ENCODE data around the gene DIPK2A.

DIPK2A gene

DNA sequence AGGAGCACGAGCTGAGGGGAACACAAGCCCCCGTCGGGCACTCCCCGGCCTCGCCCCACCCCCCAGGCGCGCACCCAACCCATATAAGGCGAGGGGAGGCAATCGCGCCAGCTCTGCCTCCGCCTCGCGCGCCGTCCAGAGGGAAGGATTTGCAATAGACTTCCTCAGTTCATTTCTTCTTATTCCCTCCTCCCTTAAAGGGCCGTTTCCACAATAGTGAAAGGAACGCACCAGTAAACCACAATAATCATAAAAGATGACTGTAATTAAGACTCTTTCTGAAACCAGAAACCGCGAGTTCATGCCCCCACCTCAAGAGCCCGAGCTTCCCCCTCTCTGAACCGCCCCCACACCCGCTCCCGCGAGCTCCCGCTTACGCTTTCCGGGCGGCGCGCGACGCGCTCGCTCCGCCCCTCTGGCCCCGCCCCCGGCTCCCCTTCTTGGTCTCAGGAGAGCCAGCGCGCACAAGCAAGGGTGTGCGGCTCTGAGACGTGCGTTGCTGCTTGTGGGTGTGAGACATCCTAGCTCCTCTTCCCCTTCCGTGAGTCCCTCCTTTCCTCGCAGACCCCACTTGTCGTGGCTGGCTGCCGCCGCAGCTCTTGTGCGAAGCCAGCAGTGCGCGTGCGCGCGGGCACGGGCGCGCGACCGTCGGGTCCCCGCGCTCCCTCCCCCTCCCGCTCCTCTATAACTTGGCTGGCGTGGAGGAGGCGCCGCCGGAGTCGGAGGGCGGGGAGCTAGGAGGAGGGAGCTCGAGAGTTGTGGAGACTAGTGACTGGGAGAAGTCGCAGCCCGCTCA lies at the start of gene DIPK2A:
Gene DIPK2A, plus strand, starts transcription at position 465 of the 796 bp plus-strand sequence. CDS start 510 bp downstream, outside the sequence.
- DNase-seq, result peak; percentile 99 to 100

GRCh38 chr3:143924522-143925285 lies 46.9 kb upstream of the DIPK2A start:
- DNase-seq, result no peak

DNA sequence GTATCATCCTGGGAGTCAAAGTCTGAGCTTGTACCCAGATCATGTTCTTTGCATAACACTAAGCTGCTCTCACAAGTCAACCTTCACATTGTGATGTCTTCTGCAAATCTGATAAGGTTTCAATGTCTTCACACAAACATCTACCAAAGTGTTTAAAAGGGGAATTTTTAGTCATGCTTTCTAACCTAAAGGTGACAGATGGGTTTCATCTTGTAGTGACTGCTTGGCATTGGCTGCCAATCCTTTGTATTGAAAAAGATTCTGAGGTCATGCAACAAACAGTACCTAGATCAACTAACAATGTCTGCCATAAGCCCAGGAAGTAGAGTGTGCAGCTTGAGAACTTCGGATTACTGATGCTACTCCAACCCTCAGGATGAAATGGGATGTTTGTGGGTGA lies 43.6 kb upstream of the DIPK2A start:
- no peak for DNase-seq

- DNase-seq, result no peak
These were observed 42.9 kb upstream of the DIPK2A start for GRCh38 chr3:143928541-143929255.

DNA sequence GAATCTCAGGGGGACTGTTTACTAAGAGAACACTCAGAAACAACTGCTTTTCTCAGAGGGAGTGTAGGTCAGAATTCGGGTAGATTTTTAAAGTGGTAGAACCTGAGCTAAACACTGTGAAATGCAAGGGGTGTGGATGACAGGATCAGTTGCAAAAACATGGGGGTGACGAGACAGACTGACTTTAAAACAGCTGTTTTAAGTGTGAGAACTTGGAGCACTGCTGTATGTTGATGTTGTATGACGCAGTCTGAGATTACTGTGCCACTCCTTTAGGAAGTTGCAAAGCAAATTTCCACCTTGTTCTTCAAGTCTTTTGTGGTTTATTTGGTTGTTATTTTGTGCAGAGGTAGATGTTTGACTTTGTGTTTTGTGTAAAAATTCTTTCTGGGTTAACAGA lies 36.8 kb upstream of the DIPK2A start:
- DNase-seq, result no peak

DNA sequence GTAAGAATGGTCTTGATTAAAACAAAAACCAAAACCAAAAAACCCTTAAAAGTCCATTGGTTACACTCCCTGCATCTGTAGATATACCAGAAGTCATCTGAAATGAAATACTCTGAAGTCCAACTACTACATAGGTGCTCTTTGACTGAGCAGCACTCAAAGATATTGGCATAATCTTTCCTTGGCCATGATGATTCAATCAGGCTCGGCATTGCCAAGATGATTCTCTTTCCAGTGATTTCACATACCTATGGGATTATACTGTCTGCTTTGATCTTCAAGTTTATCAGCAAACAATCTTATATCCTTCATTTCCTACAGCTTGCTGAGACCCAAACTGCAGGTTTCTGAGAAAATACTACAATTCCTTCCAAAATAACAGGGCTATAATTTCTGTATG lies 35.9 kb upstream of the DIPK2A start:
- DNase-seq, result no peak

GRCh38 chr3:143950810-143951209 lies 20.8 kb upstream of the DIPK2A start:
- no peak for DNase-seq

DNA sequence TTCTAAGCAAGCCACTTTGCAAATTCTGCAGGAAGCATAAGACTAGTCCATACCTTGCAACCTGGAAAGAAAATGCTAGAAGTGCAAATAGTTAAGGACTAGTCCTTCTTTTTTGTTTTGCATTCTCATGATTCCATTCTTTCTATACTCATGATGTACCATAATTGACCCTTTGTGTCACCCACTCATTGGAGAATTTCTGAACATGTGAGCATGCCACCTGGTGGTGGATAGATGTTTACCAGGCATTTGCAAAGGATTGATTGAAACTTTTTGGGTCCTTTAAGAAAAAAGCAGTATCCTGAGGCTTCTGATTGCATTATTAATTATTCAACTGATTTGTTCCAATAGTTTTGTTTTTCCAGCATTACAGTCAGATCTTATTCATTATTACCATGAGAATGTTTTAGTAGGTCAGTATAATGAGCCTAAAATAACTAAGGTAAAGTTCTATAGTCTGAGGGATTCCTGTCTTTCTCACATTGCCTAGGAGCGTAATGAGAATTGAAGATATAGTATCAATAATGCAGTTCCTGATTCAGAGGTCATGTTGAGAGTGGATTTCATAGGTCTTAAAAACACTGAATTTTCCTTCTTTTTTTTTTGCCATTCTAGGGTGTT lies 20.2 kb upstream of the DIPK2A start:
- DNase-seq, result peak; percentile 59 to 70

DNA sequence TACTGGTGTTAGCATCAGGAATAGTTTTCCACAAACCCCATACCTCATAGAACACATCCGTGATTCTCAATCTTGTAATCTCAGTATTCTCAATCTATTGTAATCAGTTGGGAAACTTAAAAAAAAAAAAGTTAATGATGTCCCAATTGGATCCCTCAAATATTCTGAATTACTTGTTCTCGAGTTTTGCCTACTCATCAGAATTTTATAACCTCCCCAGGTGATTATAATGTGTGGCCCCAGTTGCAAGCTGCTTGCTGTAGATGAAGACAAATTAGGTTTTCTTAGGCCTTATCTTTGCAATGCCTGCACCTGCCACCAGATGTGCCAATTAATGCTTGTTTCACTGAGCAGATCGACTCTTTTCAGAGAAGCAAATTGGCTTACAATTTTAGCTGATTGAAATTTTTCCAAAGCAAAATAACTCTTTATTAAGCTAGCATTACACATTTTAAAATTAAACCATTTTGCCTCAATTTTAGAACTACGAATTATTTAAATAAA lies 19.0 kb upstream of the DIPK2A start:
- DNase-seq, result no peak

DNA sequence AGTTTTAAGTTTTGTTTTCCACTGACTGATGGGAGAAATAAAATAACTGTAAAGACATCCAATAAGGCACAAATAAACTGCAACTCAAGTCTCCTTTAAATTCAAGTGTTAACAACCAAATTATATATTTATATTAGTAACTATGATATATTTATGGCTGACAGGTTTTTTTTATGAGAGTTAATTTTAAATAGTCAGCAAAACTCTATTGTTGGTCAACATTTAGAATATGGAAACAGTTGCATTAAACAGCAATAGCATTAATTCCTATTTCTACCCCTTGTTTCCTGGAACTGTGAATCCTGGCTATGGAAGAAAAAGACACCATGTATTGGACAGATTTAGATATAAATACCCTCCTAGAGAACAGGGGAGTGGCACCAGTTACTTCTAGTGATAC lies 16.5 kb upstream of the DIPK2A start:
- no peak for DNase-seq

GRCh38 chr3:143956838-143957237 lies 14.8 kb upstream of the DIPK2A start:
- DNase-seq, result no peak

- no peak for DNase-seq
These were observed 14.2 kb upstream of the DIPK2A start for GRCh38 chr3:143957453-143957852.

GRCh38 chr3:143958966-143959365 lies 12.7 kb upstream of the DIPK2A start:
- DNase-seq, result no peak

GRCh38 chr3:143961342-143961741 lies 10.3 kb upstream of the DIPK2A start:
- no peak for DNase-seq

GRCh38 chr3:143963946-143964345 lies 7.7 kb upstream of the DIPK2A start:
- peak; percentile 21 to 38 for DNase-seq

DNA sequence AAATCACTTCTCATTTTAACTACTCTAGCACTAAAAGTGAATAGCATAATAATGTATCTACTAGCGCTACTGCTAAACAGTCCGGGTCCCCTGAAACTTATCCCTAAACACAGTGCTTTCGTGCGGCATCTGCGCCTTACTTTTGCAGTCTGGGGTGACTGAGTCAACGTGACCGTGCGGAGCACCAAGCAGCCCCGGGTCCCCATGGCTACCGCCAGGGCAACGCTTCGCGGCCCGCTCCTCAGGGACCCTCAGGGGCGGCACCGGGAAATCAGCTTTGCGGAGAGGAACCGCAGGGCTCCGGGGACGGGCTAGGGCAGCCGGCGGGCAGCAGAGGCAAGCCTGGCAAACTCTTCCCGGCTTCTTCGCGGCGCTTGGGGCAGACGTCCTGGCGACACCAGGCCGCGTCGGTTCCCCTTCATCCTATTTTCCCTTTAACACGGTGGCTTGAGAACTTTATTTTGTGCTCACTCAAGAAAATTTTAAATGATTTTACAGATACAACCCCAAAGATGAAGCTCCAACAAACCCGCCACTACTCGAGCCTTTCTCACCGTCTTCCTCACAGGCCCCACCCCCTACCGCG lies 757 bp upstream of the DIPK2A start:
- peak; percentile 52 to 70 for DNase-seq

- DNase-seq, result no peak
These were observed 507 bp downstream of the DIPK2A start for GRCh38 chr3:143972155-143972504.

DNA sequence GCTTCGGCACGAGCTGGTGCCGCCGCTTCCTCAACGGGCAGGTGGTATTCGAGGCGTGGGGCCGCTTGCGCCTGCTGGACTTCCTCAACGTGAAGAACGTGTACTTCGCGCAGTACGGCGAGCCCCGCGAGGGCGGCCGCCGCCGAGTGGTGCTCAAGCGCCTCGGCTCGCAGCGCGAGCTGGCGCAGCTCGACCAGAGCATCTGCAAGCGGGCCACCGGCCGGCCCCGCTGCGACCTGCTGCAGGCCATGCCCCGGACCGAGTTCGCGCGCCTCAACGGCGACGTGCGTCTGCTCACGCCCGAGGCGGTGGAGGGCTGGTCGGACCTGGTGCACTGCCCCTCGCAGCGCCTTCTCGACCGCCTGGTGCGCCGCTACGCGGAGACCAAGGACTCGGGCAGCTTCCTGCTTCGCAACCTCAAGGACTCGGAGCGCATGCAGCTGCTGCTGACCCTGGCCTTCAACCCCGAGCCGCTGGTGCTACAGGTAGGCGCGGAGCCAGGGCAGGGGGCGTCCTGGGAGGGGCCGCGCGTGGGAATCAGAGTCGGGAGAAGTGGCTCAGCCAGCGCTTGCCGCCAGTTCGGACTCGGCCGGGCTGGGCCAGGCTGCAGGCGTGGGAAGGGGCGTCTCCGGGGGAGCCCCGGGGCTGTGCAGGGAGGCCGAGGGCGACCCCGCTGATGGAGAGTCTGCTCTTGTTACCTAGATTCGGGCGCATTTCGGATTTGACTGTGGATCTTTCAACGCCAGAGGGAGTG lies 1.1 kb downstream of the DIPK2A start:
- peak; percentile 60 to 65 for DNase-seq

DNA sequence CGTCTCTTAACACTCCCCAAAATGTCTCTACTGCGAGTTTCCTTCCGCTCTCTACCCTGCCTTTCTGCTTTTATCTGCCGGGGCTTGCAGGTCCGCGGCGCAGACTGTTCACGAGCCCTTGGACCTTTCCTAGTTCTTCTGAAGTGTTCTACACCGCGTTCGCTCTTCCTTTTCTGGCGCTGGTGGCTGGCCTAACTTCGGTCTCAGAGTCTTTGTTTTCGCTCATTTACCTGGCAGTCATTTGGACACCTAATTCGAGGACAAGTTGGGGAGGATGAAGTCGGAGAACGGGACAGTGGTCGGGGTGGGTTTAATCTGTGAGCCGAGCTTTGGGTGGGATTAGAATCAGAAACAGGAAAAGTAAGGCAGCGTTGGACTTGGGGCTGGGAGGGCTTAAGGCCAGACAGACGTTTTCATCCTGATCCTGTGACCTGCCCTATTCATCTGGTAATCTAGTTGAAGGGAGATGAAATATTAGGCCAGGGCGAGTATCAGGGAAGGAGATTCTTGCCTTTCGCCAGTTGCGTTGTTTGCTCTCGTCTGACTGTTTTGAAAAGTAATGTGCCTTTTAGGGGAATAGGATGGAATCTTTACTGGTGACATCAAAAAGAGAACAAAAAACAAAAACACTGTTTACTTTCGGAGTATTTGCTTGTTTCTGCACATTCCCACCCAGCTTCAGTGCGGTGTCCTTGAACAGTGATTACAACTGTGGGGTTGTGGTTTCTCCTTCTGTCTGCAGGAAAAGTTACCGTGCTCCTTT lies 1.8 kb downstream of the DIPK2A start:
- DNase-seq, result peak; percentile 89 to 91

- DNase-seq, result peak in 1 of 2 experiments; percentile 18
These were observed 2.9 kb downstream of the DIPK2A start for GRCh38 chr3:143974271-143975238.
